Spleen (tissue), 7 donors: ENCODE data around the gene PSMD13.

Experiments
- CTCF ChIP-seq, 11 experiments: fragments of 200-600 bp in 7 of 11; fragments of 450-650 bp in 4 of 11; sonication (generic) in 4 of 11; IDR thresholded peaks in 8 of 11; conservative IDR thresholded peaks in 3 of 11; 1 replicate in 7 of 11; 2 replicates in 4 of 11; pipeline versions ENCODE4 v1.4.0 to v1.8.0; 2016 to 2021; ENCODE audit warnings: antibody characterized with exemption in 11 of 11, inconsistent platforms in 4 of 11, mild to moderate bottlenecking in 1 of 11
- POLR2A ChIP-seq, 3 donors: fragments of 450-650 bp; IDR thresholded peaks; one replicate each; pipeline ENCODE4 v1.5.1; 2017; ENCODE audit warnings: antibody characterized with exemption in 3 of 3, mild to moderate bottlenecking in 1 of 3
- POLR2AphosphoS5 ChIP-seq, 3 donors: sonication (generic); formaldehyde crosslinking; IDR thresholded peaks; one replicate each; pipeline ENCODE4 v1.5.1; 2017; ENCODE audit warnings: antibody characterized with exemption in 3 of 3
- donor health status: DM: no; HTN: no; CAD: no; lungs with moderate emphysema.
- donor health status: DM: no; HTN: no; CAD: no.
- donor health status: DM: no; HTN: no; CAD: no.

- TF ChIP-seq POLR2A (IDR thresholded peaks at IDR 0.05) (no peak), CTCF (IDR thresholded peaks at IDR 0.05 in 8 of 11, conservative IDR thresholded peaks at IDR 0.05 in 3 of 11) (no peak), POLR2AphosphoS5 (IDR thresholded peaks at IDR 0.05) (no peak)
Observed at GRCh38 chr11:235609-235996, 1.2 kb upstream of the PSMD13 start.
